NCI-H1436 (cell line): Measurements from ENCODE around the gene INO80C.

Experiments used
- DNase-seq: peaks from one replicate; lab custom pipeline; 2025; lab: John Stamatoyannopoulos, UW

Gene INO80C

GRCh38 chr18:35430721-35431373 lies 66.9 kb downstream of the INO80C start:
- no peak for DNase-seq

GRCh38 chr18:35426786-35427185 lies 71.0 kb downstream of the INO80C start:
- DNase-seq: no peak

GRCh38 chr18:35424356-35424755 lies 73.4 kb downstream of the INO80C start:
- DNase-seq: no peak

DNA sequence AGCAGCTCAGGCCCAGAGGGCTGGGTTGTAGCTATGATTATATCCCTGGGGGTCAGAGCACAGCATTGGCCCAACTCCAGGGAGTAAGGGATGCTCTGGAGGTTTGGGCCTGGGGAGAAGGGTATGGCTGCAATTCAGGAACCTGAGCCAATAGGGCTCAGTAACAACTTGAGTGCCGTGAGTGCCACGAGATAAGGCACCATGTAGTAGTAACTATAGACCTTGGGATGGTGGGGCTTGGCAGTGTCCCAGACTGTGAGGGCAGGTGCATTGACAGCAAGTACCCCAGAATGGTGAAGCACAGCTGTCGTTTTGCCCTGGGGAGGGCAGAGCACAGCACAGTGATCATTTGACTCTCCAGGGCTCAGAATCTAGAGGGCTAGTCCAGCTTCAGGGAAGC lies 75.5 kb downstream of the INO80C start:
- no peak for DNase-seq

GRCh38 chr18:35418610-35419009 lies 79.2 kb downstream of the INO80C start:
- DNase-seq: no peak
